IPS DF 6.9 (cell line): ENCODE data around the gene PXN.

ENCODE experiments used
- DNase-seq: peaks from one replicate; pipeline ENCODE4 v3.0.0-alpha.2; 2013; ENCODE audit warnings: low read depth, low spot score
- H3K27ac ChIP-seq: one replicate; pipeline ENCODE4 v1.5.1; 2013; ENCODE audit warnings: low read length, control low read depth
- H3K27me3 ChIP-seq: 2 replicates; pipeline ENCODE4 v1.6.1; 2013; ENCODE audit warnings: mild to moderate bottlenecking, low read length; ENCODE audit not compliant: control insufficient read depth, insufficient read depth
- H3K36me3 ChIP-seq: 2 replicates; pipeline ENCODE4 v1.6.1; 2013; ENCODE audit warnings: low read length; ENCODE audit not compliant: control insufficient read depth, insufficient read depth
- H3K4me1 ChIP-seq: 2 replicates; pipeline ENCODE4 v1.6.1; 2013; ENCODE audit warnings: low read length; ENCODE audit not compliant: control insufficient read depth, insufficient read depth
- H3K4me3 ChIP-seq: 2 replicates; pipeline ENCODE4 v1.5.1; 2013; ENCODE audit warnings: mild to moderate bottlenecking, low read length
- H3K9me3 ChIP-seq: 2 replicates; pipeline ENCODE4 v1.6.1; 2013; ENCODE audit warnings: low read length, inconsistent platforms; ENCODE audit not compliant: control insufficient read depth, insufficient read depth
- WGBS: extraction: QIAGEN DNeasy Blood & Tissue Kit; methylation state at CpG from one replicate; pipeline ENCODE4 v1.1.7; 2013; ENCODE audit warnings: mixed read lengths, missing lambda C conversion rate; ENCODE audit not compliant: insufficient read length, insufficient coverage; 5-methylcytosine and 5-hydroxymethylcytosine counted together

Gene PXN

DNA sequence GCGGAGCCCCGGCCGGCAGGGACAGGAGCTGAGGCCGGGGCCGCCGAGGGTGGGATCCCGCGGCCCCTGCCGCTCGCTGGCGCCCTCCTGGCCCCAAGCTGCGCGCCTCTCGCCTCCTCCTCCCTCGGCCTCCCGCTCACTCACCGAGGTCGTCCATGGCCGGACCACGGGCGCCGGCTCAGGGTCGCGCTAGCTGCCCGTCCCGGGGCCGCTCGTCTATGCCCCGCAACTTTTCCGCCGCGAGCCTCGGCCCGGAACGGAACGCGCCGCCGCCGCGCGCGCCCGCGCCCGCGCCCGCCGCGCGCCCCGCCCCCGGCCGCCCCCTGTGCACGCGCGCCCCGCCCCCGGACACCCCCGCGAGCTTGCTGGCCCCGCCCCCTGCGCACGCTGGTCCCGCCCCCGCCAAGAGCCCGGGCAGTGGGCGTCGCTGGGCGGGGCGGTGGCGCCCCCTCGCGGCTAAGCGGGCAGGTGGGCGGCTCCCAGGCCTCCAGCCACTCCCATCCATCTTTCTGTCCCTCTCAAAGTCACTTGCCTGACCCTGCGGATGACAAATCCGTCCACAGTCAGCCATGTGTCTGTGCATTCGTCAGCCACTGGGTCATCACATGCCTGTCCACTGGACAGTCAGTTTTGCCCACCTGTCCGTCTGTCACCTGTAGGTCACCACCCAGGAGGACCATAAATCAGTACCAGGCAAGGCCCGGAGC, at the start of gene PXN:
Gene PXN, minus strand, starts transcription at position 258 of the 707 bp plus-strand sequence. Its CDS starts 101 bp downstream, at position 157.
- DNase-seq: no peak
- no CpG with 5 or more reads among the region's 81 CpGs for WGBS
- no peak within 1 kb of the TSS for H3K27ac ChIP-seq
- peak within 1 kb of the TSS; percentile 86 for H3K4me3 ChIP-seq
- no peaks in the 10 kb centered on the region for H3K9me3 ChIP-seq
- H3K27me3 ChIP-seq: no peaks in the 10 kb centered on the region
- H3K36me3 ChIP-seq: 0 out of 2 replicates have a peak, but pooled peaks cover 3% of the 10 kb centered on the region
- peaks cover 10% of the 10 kb centered on the region for H3K4me1 ChIP-seq

DNA sequence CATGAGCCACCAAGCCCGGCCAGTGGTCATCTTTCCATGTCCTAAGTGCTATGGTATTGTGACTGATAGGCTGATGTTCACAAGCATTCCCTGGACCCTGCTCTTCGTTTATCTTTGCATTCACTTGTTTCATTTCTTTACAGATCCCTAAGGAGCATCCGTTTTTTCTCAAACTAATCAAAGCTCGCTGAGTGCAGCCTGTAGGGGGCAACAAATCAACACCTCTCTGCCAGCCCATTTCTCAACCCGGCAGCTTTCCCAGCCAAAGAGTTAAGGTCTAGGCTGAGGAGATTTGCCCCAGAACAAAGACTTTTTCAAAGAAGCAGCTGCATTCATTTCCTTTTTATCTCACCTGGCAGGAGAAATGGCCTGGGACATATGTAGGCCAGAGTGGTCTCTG, 48.7 kb upstream of the PXN start:
- Histone ChIP-seq H3K36me3 (no peaks in the 10 kb centered on the region), H3K4me1 (no peaks in the 10 kb centered on the region), H3K27me3 (no peaks in the 10 kb centered on the region), H3K9me3 (no peaks in the 10 kb centered on the region), H3K27ac (no peak overlapping the region), H3K4me3 (no peak overlapping the region)
- DNase-seq: peak; percentile 31
- no CpG with 5 or more reads among the region's 5 CpGs for WGBS

DNA sequence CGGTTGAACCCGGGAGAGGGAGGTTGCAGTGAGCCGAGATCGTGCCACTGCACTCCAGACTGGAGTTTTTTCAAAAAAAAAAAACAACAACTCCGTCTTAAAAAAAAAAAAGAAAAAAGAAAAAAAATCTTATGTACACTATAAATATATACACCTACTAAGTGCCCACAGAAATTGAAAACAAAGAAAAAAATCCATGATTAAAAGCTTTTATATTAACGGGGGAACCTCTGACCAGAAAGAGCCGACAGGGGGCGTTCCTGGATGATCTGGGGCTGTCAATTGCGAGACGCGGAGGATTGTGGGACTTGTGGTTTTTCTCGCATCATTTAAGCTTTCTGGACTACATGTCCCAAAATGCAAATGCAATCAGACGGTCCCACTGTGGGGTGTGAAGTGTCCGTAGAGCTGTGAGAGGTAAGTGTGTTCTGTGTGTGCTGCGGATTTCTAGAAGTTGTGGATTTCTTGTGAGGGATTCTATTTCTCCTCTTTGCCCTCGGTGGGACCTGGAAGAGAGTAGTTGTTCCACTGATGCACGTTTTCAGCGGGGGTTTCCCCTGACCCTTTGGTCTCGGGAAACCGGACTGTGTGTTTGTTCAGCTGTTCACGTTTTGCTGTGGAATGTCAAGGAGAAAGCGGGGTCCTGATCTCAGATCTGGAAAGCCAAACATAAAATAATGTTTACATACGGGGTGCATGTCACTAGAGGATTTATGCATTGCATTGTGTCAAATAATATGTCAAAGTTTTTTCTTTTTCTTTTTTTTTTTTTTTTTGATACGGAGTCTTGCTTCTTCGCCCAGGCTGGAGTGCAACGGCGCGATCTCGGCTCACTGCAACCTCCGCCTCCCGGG, 36.7 kb upstream of the PXN start, which contains the start of gene SIRT4:
Gene SIRT4, plus strand, starts transcription at position 360 of the 854 bp plus-strand sequence. CDS start 1,241 bp downstream, outside the sequence.
- no peaks in the 10 kb centered on the region for H3K27me3 ChIP-seq
- no CpG with 5 or more reads among the region's 31 CpGs for WGBS
- peak within 1 kb of the TSS; percentile 96 for H3K4me3 ChIP-seq
- DNase-seq: no peak
- no peaks in the 10 kb centered on the region for H3K36me3 ChIP-seq
- no peak within 1 kb of the TSS for H3K27ac ChIP-seq
- no peaks in the 10 kb centered on the region for H3K9me3 ChIP-seq
- no peaks in the 10 kb centered on the region for H3K4me1 ChIP-seq

DNA sequence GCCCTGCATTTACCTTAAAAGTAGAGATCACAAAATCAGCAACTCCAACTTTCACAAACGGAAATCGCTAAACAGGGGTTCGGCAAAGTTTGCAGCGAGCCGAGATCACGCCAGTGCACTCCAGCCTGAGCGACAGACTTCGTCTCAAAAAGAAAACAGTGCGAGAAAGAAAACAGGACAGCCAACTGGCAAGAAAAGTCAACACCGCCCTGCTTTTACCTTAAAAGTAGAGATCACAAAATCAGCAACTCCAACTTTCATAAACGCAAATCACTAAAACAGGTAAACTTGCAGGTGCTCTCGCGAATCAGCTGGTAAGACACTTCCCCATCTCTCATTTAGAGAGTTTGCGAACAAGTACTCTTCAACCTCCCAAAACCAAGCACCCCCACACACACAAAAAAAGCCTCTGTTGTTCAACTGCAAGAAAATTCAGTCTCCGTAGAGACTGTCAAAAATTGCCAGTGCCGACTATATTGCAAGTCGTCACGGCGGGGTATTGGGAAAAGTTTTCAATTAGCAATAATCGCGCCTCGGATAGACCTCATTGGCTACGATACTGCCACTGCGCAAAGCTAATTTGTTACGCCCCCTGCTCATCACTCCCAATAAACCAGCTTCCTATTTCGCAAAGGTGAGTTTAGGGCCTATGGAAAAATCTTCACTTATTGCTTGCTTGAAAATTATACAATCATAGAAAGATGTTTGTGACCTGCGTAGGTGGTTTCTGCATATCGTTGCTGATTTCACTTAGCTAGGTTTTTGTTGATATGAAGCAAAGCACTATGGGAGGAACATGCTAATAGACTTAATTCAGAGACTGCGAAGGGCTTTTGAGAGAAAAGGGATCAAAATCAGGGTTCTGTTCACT, 27.4 kb upstream of the PXN start, which contains the start of gene RNU4-1:
Gene RNU4-1, minus strand, starts transcription at position 577 of the 871 bp plus-strand sequence.
- Histone ChIP-seq H3K27ac (no peak within 1 kb of the TSS), H3K4me1 (peaks cover 2% of the 10 kb centered on the region; the same call in 1 of the 2 replicates), H3K27me3 (no peaks in the 10 kb centered on the region), H3K36me3 (no peaks in the 10 kb centered on the region), H3K9me3 (no peaks in the 10 kb centered on the region), H3K4me3 (peak within 1 kb of the TSS; percentile 56; the same call in 1 of the 2 replicates)
- no CpG with 5 or more reads among the region's 29 CpGs for WGBS
- peak; percentile 87 for DNase-seq

DNA sequence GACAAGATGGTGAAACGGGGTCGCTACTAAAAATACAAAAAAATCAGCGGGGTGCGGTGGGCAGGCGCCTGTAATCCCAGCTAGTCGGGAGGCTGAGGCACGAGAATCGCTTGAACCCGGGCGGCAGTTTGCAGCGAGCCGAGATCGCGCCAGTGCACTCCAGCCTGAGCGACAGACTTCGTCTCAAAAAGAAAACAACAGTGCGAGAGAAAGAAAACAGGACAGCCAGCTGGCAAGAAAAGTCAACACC, 26.8 kb upstream of the PXN start:
- WGBS: no CpG with 5 or more reads among the region's 17 CpGs
- Histone ChIP-seq H3K4me1 (peaks cover 2% of the 10 kb centered on the region; the same call in 1 of the 2 replicates), H3K27me3 (no peaks in the 10 kb centered on the region), H3K27ac (no peak overlapping the region), H3K36me3 (no peaks in the 10 kb centered on the region), H3K9me3 (no peaks in the 10 kb centered on the region), H3K4me3 (peak overlapping the region; percentile 56; the same call in 1 of the 2 replicates)
- no peak for DNase-seq

DNA sequence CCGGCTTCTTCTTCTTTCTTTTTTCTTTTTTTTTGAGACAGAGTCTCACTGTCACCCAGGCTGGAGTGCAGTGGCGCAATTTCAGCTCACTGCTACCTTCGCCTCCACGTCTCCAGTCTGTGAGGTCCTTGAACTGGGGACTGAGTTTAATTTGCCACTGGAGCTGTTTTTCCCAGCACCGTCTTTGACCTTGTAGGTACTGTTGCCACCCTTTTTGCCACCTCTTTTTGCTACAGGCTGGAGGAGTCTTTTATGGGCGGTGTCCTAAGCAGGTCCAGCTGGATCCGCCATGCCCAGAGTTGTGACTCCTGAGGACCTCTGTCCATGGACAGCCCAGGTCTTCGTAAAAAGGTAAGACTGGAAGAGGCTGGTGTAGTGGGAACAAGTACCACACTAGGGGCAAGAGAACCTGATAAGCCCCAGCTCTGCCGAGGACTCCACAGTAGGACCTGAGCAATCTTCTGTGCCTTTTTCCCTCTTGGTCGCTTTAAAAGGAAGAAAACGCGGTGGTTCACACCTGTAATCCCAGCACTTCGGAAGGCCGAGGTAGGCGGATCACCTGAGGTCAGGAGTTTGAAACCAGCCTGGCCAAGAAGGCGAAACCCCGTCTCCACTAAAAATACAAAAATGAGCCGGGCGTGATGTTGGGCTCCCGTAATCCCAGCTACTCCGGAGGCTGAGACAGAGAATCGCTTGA, 25.2 kb upstream of the PXN start:
- Histone ChIP-seq H3K27me3 (no peaks in the 10 kb centered on the region), H3K27ac (no peak overlapping the region), H3K4me1 (peaks cover 2% of the 10 kb centered on the region; the same call in 1 of the 2 replicates), H3K9me3 (no peaks in the 10 kb centered on the region), H3K4me3 (no peak overlapping the region), H3K36me3 (no peaks in the 10 kb centered on the region)
- DNase-seq: no peak
- WGBS: no CpG with 5 or more reads among the region's 22 CpGs

DNA sequence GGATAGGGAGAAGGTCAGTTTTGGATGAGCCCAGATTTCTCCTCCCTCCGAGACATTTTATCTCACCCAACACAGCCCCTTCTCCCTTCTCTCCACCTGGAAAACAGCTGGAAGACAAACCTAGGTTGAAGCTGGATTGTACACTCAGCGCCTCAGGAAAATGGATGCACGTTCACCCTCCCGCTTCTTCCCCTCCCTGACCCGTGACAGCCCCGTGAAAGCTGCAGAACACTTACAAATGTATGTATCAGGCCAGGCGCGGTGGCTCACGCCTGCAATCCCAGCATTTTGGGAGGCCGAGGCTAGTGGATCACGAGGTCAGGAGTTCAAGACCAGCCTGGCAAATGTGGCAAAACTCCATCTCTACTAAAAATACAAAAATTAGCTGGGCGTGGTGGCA, 22.0 kb upstream of the PXN start:
- Histone ChIP-seq H3K9me3 (no peaks in the 10 kb centered on the region), H3K36me3 (no peaks in the 10 kb centered on the region), H3K27ac (no peak overlapping the region), H3K4me3 (no peak overlapping the region), H3K27me3 (no peaks in the 10 kb centered on the region), H3K4me1 (peaks cover 2% of the 10 kb centered on the region; the same call in 1 of the 2 replicates)
- WGBS: no CpG with 5 or more reads among the region's 12 CpGs
- DNase-seq: no peak

DNA sequence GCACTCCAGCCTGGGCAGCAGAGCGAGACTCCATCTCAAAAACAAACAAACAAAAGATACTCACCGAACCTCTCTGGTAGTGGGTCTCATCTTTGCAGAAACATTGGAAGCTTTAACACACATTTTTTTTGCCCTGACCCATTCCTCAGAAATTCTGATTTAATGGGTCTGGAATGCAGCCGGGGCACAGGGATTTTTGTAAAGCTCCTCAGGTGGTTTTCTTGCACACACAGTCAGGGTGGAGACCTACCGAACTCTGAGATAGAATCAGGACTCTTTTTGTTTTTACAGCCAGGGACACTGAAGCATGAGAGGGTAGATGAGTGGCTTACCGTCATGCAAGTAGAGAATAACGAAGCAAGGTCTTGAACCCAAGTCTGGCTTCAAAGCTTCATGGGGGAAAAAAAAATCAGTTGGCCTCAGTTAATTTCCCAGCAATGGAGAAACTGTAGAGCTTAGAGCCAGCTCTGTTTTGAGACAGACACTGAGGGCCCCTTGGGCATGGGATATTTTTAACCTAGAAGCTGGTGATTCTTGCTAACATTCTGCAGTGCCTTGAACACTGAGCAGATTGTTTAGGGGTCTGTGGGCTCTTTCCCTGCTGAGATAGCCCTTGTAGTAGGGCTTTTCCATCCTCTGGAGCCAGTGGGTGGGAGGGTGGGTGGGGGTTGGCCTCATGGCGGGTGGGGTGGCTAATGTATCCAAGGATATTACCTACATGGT, 21.4 kb upstream of the PXN start:
- peaks cover 2% of the 10 kb centered on the region; the same call in 1 of the 2 replicates for H3K4me1 ChIP-seq
- H3K9me3 ChIP-seq: no peaks in the 10 kb centered on the region
- WGBS: no CpG with 5 or more reads among the region's 7 CpGs
- DNase-seq: no peak
- no peak overlapping the region for H3K4me3 ChIP-seq
- no peak overlapping the region for H3K27ac ChIP-seq
- H3K36me3 ChIP-seq: no peaks in the 10 kb centered on the region
- H3K27me3 ChIP-seq: no peaks in the 10 kb centered on the region

DNA sequence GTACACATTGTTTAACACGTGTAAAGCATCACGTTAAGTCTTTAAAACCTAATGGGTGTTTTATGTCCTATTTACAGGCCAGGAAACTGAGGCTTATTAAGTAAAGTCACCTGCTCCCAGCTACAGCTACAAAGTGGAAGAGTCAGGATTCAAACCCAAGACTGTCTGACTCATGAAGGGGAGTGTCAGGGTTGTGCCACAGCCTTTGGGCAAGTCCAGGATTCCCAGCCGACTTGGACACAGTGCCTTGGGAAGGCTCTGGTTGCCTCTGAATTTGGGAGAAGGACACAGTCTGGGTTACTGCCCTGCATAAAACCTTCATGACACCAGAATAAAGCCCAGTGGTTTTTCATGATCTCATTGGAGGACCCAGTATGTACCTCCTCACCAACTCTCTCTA, 18.9 kb upstream of the PXN start:
- H3K9me3 ChIP-seq: no peaks in the 10 kb centered on the region
- DNase-seq: no peak
- no peak overlapping the region for H3K27ac ChIP-seq
- H3K27me3 ChIP-seq: no peaks in the 10 kb centered on the region
- no peak overlapping the region for H3K4me3 ChIP-seq
- no CpG with 5 or more reads among the region's 3 CpGs for WGBS
- H3K4me1 ChIP-seq: no peaks in the 10 kb centered on the region; the same call in 1 of the 2 replicates
- no peaks in the 10 kb centered on the region for H3K36me3 ChIP-seq
